H1 (cell line): ENCODE measurements around the gene MCTS1. TPM values are rescaled to one million over a fixed set of nuclear protein-coding genes. Genes with fewer than 3 reads are reported as not detected.

Source experiments
- CTCF ChIA-PET: fragments of 300-600 bp; sonication (Branson Sonifier 250); formaldehyde crosslinking; loops from one replicate; lab custom pipeline; 2021; ENCODE audit not compliant: partially characterized antibody; lab: Charles Lee
- POLR2A ChIA-PET: fragments of 300-600 bp; sonication (Branson Sonifier 250); formaldehyde crosslinking; loops from one replicate; lab custom pipeline; 2021; ENCODE audit warnings: inconsistent platforms; ENCODE audit not compliant: partially characterized antibody; lab: Charles Lee
- DNase-seq, 2 experiments: peaks; one replicate each; pipeline versions ENCODE4 v3.0.0 to v3.0.0-alpha.2; 2010 to 2022; ENCODE audit warnings: low spot score in 2 of 2, low read depth in 1 of 2, mixed read lengths in 1 of 2
- FAIRE-seq: peaks from 2 replicates; lab custom pipeline; 2011; peaks lifted over from hg19 to GRCh38; lab: Jason Lieb, UNC
- H2AFZ ChIP-seq: 2 replicates; pipeline ENCODE4 v1.8.1; 2012; ENCODE audit warnings: low read length, inconsistent platforms
- H2AK5ac ChIP-seq: 2 replicates; pipeline ENCODE4 v1.6.1; 2013; ENCODE audit warnings: low read depth, low read length
- H2BK120ac ChIP-seq: replicated peaks from 2 replicates; pipeline ENCODE3; 2013; ENCODE audit warnings: low read depth, low read length, inconsistent platforms
- H2BK12ac ChIP-seq: 2 replicates; pipeline ENCODE4 v1.6.1; 2013; ENCODE audit warnings: low read depth, low read length
- H2BK15ac ChIP-seq: 2 replicates; pipeline ENCODE4 v1.6.1; 2013; ENCODE audit warnings: low read length
- H2BK20ac ChIP-seq: 2 replicates; pipeline ENCODE4 v1.6.1; 2013; ENCODE audit warnings: low read length
- H2BK5ac ChIP-seq: 2 replicates; pipeline ENCODE4 v1.6.1; 2013; ENCODE audit warnings: low read depth, low read length
- H3K14ac ChIP-seq: 2 replicates; pipeline ENCODE4 v1.6.1; 2013; ENCODE audit warnings: inconsistent platforms; ENCODE audit not compliant: insufficient read length
- H3K18ac ChIP-seq: 2 replicates; pipeline ENCODE4 v1.6.1; 2013; ENCODE audit warnings: low read length; ENCODE audit errors: extremely low read depth
- H3K23ac ChIP-seq: 2 replicates; pipeline ENCODE4 v1.6.1; 2013; ENCODE audit warnings: inconsistent platforms; ENCODE audit not compliant: insufficient read length
- H3K23me2 ChIP-seq: 2 replicates; pipeline ENCODE4 v1.6.1; 2013; ENCODE audit warnings: low read depth, low read length
- H3K27ac ChIP-seq: 2 replicates; pipeline ENCODE4 v1.6.1; 2011; ENCODE audit warnings: low read depth, low read length, inconsistent platforms
- H3K27me3 ChIP-seq, 4 experiments: replicated peaks in 1 of 4; 1 replicate in 1 of 4; 2 replicates in 3 of 4; pipeline versions ENCODE4 v1.6.1 to v1.8.1; 2011 to 2013; ENCODE audit warnings: low read length in 3 of 4, mild to moderate bottlenecking in 3 of 4, inconsistent platforms in 2 of 4, mixed read lengths in 2 of 4, moderate library complexity in 1 of 4; ENCODE audit not compliant: control insufficient read depth in 3 of 4, insufficient read depth in 3 of 4; ENCODE audit errors: extremely low read depth in 1 of 4
- H3K36me3 ChIP-seq, 4 experiments: 2 replicates each; pipeline versions ENCODE4 v1.6.1 to v1.8.1; 2011 to 2013; ENCODE audit warnings: mild to moderate bottlenecking in 4 of 4, low read length in 3 of 4, moderate library complexity in 2 of 4, control low read depth in 1 of 4, inconsistent platforms in 1 of 4; ENCODE audit not compliant: insufficient read depth in 4 of 4, control insufficient read depth in 2 of 4
- H3K4ac ChIP-seq: replicated peaks from 2 replicates; pipeline ENCODE3; 2013; ENCODE audit warnings: low read length, low read depth, mixed read lengths, inconsistent platforms; ENCODE audit not compliant: insufficient read length
- H3K4me1 ChIP-seq, 4 experiments: replicated peaks in 1 of 4; 1 replicate in 1 of 4; 2 replicates in 3 of 4; pipeline versions ENCODE4 v1.6.1 to v1.8.1; 2011 to 2013; ENCODE audit warnings: low read length in 3 of 4, inconsistent platforms in 2 of 4, mixed read lengths in 1 of 4; ENCODE audit not compliant: insufficient read depth in 4 of 4, control insufficient read depth in 3 of 4
- H3K4me2 ChIP-seq, 2 experiments: 2 replicates each; pipeline versions ENCODE4 v1.6.1 to v1.8.1; 2011 to 2013; ENCODE audit warnings: low read depth in 2 of 2, low read length in 2 of 2, control low read depth in 1 of 2, inconsistent platforms in 1 of 2, mild to moderate bottlenecking in 1 of 2; ENCODE audit not compliant: insufficient read depth in 1 of 2
- H3K4me3 ChIP-seq, 4 experiments: fragments of 200-600, 300-600 bp in 1 of 4; sonication (generic), shearing (Covaris generic), sonication (Bioruptor Twin) in 1 of 4; 2 replicates each; pipeline versions ENCODE4 v1.5.1 to v1.8.1; 2011 to 2016; ENCODE audit warnings: low read length in 4 of 4, low read depth in 3 of 4, control low read depth in 2 of 4, inconsistent platforms in 2 of 4, mild to moderate bottlenecking in 2 of 4, mixed read lengths in 1 of 4, moderate library complexity in 1 of 4; ENCODE audit not compliant: insufficient read depth in 2 of 4; ENCODE audit errors: extremely low read depth in 1 of 4
- H3K56ac ChIP-seq: replicated peaks from 2 replicates; pipeline ENCODE3; 2013; ENCODE audit warnings: low read depth, mild to moderate bottlenecking, mixed read lengths, low read length, inconsistent platforms; ENCODE audit not compliant: insufficient read length
- H3K79me1 ChIP-seq: 2 replicates; pipeline ENCODE4 v1.6.1; 2013; ENCODE audit warnings: low read depth, low read length, control low read depth
- H3K79me2 ChIP-seq, 2 experiments: 2 replicates each; pipeline versions ENCODE4 v1.6.1 to v1.8.1; 2012 to 2013; ENCODE audit warnings: low read length in 2 of 2, mild to moderate bottlenecking in 2 of 2, inconsistent platforms in 1 of 2; ENCODE audit not compliant: insufficient read depth in 2 of 2, control insufficient read depth in 1 of 2
- H3K9ac ChIP-seq, 4 experiments: replicated peaks in 1 of 4; 1 replicate in 1 of 4; 2 replicates in 3 of 4; pipeline versions ENCODE4 v1.6.1 to v1.8.1; 2011 to 2013; ENCODE audit warnings: low read depth in 3 of 4, low read length in 3 of 4, control low read depth in 2 of 4, mild to moderate bottlenecking in 2 of 4, moderate library complexity in 2 of 4, inconsistent platforms in 1 of 4; ENCODE audit errors: extremely low read depth in 1 of 4
- H3K9me3 ChIP-seq, 2 experiments: 2 replicates each; pipeline versions ENCODE4 v1.6.1 to v1.8.1; 2012 to 2013; ENCODE audit warnings: mild to moderate bottlenecking in 2 of 2, moderate library complexity in 2 of 2, control low read depth in 1 of 2, inconsistent platforms in 1 of 2, low read depth in 1 of 2, low read length in 1 of 2, mixed read lengths in 1 of 2; ENCODE audit not compliant: insufficient read depth in 2 of 2
- H4K20me1 ChIP-seq, 2 experiments: replicated peaks in 1 of 2; 2 replicates each; pipeline versions ENCODE3 to v1.8.1; 2011 to 2013; ENCODE audit warnings: inconsistent platforms in 2 of 2, low read length in 2 of 2, mild to moderate bottlenecking in 1 of 2; ENCODE audit not compliant: insufficient read depth in 2 of 2, control insufficient read depth in 1 of 2
- H4K5ac ChIP-seq: 2 replicates; pipeline ENCODE4 v1.6.1; 2013; ENCODE audit warnings: low read length, low read depth, mixed read lengths, inconsistent platforms; ENCODE audit not compliant: insufficient read length
- H4K8ac ChIP-seq: 2 replicates; pipeline ENCODE4 v1.8.0; 2013; ENCODE audit warnings: mild to moderate bottlenecking, moderate library complexity, low read length, inconsistent platforms; ENCODE audit not compliant: insufficient read depth; ENCODE audit errors: extremely low read depth
- H4K91ac ChIP-seq: replicated peaks from 2 replicates; pipeline ENCODE3; 2013; ENCODE audit warnings: low read length, mixed read lengths, inconsistent platforms; ENCODE audit not compliant: insufficient read length
- ATF2 ChIP-seq: IDR thresholded peaks from 2 replicates; pipeline ENCODE4 v1.6.1; 2012; ENCODE audit warnings: low read length, inconsistent platforms
- BACH1 ChIP-seq: IDR thresholded peaks from 2 replicates; pipeline ENCODE4 v1.6.1; 2012; ENCODE audit warnings: low read length, improper control_type of control experiment
- CHD2 ChIP-seq: IDR thresholded peaks from 2 replicates; pipeline ENCODE4 v1.6.1; 2012; ENCODE audit warnings: low read length, improper control_type of control experiment
- JUN ChIP-seq: IDR thresholded peaks from 2 replicates; pipeline ENCODE4 v1.6.1; 2011; ENCODE audit warnings: low read depth, mild to moderate bottlenecking, improper control_type of control experiment, low read length
- POLR2A ChIP-seq, 2 experiments: IDR thresholded peaks; 1 replicate in 1 of 2; 2 replicates in 1 of 2; pipeline ENCODE4 v1.6.1; 2011; ENCODE audit warnings: low read depth in 2 of 2, low read length in 2 of 2, mild to moderate bottlenecking in 2 of 2; ENCODE audit errors: control extremely low read depth in 1 of 2
- TAF7 ChIP-seq: optimal IDR thresholded peaks from 2 replicates; pipeline ENCODE3; 2011; ENCODE audit warnings: low read depth, mild to moderate bottlenecking, inconsistent platforms, low read length, moderate library complexity, borderline replicate concordance
- TEAD4 ChIP-seq: IDR thresholded peaks from 2 replicates; pipeline ENCODE4 v1.6.1; 2012; ENCODE audit warnings: low read depth, low read length, inconsistent platforms, mixed read lengths
- WGBS, 2 experiments: shearing (Covaris generic) in 1 of 2; methylation state at CpG; one replicate each; pipeline versions ENCODE4 v1.1.6 to v1.1.7; 2013 to 2015; ENCODE audit warnings: low lambda C conversion rate in 2 of 2, mixed read lengths in 2 of 2, inconsistent platforms in 1 of 2, low coverage in 1 of 2, missing lambda C conversion rate in 1 of 2; ENCODE audit not compliant: insufficient replicate concordance in 2 of 2, insufficient coverage in 1 of 2, insufficient read length in 1 of 2; ENCODE audit errors: extremely low coverage in 1 of 2, missing lambda C conversion rate in 1 of 2; 5-methylcytosine and 5-hydroxymethylcytosine counted together
- polyA plus RNA-seq, 7 experiments: library from polyadenylated mRNA; depleted of rRNA in 3 of 7; stranded (reverse) in 5 of 7; unstranded in 2 of 7; fragments of >200 nt in 5 of 7; fragments of 200-250 nt in 2 of 7; gene quantifications; 1 replicate in 5 of 7; 2 replicates in 1 of 7; 4 replicates in 1 of 7; pipeline versions ENCODE4 v1.2.1 to v1.2.3, GENCODE V29; 2011 to 2013; ENCODE audit warnings: missing spikeins in 2 of 7, mixed read lengths in 2 of 7
- total RNA-seq: library from RNA; stranded (reverse); fragmentation: NEBNext Ultra II Directional; extraction: Animal tissue kit (Norgen Biotek cat#: 25700); gene quantifications from 2 replicates; pipeline ENCODE4 v1.2.1, GENCODE V29; 2021
- TF ChIP-seq, protein P1 (sequence below): IDR thresholded peaks from 2 replicates; pipeline ENCODE4 v1.6.1; 2011; ENCODE audit warnings: low read length, improper control_type of control experiment

Gene MCTS1
- total and polyA plus RNA-seq, 2 of the 8 experiments (the other 6 are each of a cell fraction or from before 2014, with no cell fraction given) = 19.2 to 31.6 TPM

DNA sequence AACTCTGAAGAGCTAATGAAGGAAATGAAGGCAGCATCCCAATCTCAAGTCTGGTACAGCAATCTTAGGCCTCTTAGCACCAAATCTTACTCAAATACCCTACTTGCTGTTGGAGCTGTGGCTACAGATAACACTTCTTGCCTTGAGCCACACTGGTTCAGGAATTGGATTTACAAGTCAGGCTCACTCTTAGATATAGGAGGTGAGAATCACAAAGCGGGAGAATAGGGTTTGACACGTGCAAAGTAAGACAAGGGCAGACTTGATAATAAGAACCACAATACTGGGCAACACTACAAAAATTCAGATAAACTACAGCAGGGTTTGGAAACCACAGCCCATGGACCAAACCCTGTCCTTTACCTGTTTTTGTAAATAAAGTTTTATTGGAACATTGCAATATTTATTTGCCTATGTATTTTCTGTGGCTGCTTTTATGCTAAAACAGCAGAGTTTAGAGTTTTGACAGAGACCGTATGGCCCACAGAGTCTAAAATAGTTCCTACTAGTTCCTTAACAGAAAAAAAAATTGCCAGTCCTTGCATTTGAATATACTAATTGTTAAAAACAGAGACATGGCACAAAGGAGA is 33.8 kb upstream of the MCTS1 start:
- H3K9me3 ChIP-seq = no peaks in the 10 kb centered on the region
- no peak overlapping the region for H3K18ac ChIP-seq
- H4K20me1 ChIP-seq = no peaks in the 10 kb centered on the region
- FAIRE-seq (no peak), DNase-seq (no peak)
- no peak overlapping the region for H2BK15ac ChIP-seq
- H4K8ac ChIP-seq = no peak overlapping the region
- 74% methylated on average over 3 of the region's 3 CpGs; no CpG with 5 or more reads in 1 of the 2 experiments for WGBS, 2 experiments
- POLR2A ChIA-PET = interaction anchor here (0.9 kb wide), 1 partner anchor 16 kb away, joined by 3 read pairs; no protein-coding TSS in a partner anchor
- no peaks in the 10 kb centered on the region for H3K79me2 ChIP-seq
- TF ChIP-seq JUN (no peak), CHD2 (no peak), TAF7 (no peak), POLR2A (IDR thresholded peaks at IDR 0.05; ENCODE audit: control extremely low read depth in 1 of 2, low read depth in 2 of 2, low read length in 2 of 2) (no peak), TEAD4 (no peak), ATF2 (no peak), BACH1 (no peak)
- TF ChIP-seq, protein P1, sequence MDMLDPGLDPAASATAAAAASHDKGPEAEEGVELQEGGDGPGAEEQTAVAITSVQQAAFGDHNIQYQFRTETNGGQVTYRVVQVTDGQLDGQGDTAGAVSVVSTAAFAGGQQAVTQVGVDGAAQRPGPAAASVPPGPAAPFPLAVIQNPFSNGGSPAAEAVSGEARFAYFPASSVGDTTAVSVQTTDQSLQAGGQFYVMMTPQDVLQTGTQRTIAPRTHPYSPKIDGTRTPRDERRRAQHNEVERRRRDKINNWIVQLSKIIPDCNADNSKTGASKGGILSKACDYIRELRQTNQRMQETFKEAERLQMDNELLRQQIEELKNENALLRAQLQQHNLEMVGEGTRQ = no peak
- H3K4ac ChIP-seq = no peak overlapping the region
- H4K5ac ChIP-seq = no peak overlapping the region
- H3K4me2 ChIP-seq = no peak overlapping the region
- H3K56ac ChIP-seq = no peak overlapping the region
- H3K14ac ChIP-seq = no peak overlapping the region
- H4K91ac ChIP-seq = no peak overlapping the region
- no peak overlapping the region for H3K27ac ChIP-seq
- H2BK12ac ChIP-seq = no peak overlapping the region
- H3K4me1 ChIP-seq = no peaks in the 10 kb centered on the region
- H3K27me3 ChIP-seq = no peaks in the 10 kb centered on the region
- H2AFZ ChIP-seq = no peak overlapping the region
- H2BK20ac ChIP-seq = no peak overlapping the region
- no peak overlapping the region for H2BK120ac ChIP-seq
- no peaks in the 10 kb centered on the region for H3K79me1 ChIP-seq
- H3K9ac ChIP-seq = no peak overlapping the region
- no peak overlapping the region for H3K4me3 ChIP-seq
- no peak overlapping the region for H3K23ac ChIP-seq
- H2AK5ac ChIP-seq = no peak overlapping the region
- H3K36me3 ChIP-seq = no peaks in the 10 kb centered on the region
- CTCF ChIA-PET = no interaction called here
- H2BK5ac ChIP-seq = no peak overlapping the region
- no peaks in the 10 kb centered on the region for H3K23me2 ChIP-seq
